GM23248 (cell line): Measurements from ENCODE around the gene JMJD7. TPM values are rescaled to one million over a fixed set of nuclear protein-coding genes. Genes with fewer than 3 reads are reported as not detected.
A peak's percentile ranks its signal among the peaks of the same experiment; 100 is the strongest.

ENCODE experiments used
- DNase-seq: peaks from one replicate; pipeline ENCODE4 v3.0.0-alpha.2; 2015
- H2AFZ ChIP-seq: fragments of 200-600 bp; sonication (generic); 2 replicates; pipeline ENCODE4 v1.6.1; 2016; ENCODE audit warnings: antibody characterized with exemption
- H3F3A ChIP-seq: fragments of 200-600 bp; sonication (generic); 2 replicates; pipeline ENCODE4 v1.6.1; 2016; ENCODE audit warnings: mild to moderate bottlenecking, antibody characterized with exemption, mixed run types; ENCODE audit not compliant: insufficient read depth
- H3K27ac ChIP-seq: fragments of 200-600 bp; sonication (generic); 2 replicates; pipeline ENCODE4 v1.5.1; 2016; ENCODE audit warnings: mild to moderate bottlenecking
- H3K27me3 ChIP-seq: fragments of 200-600 bp; sonication (generic); replicated peaks from 2 replicates; pipeline ENCODE4 v1.6.1; 2016; ENCODE audit warnings: mild to moderate bottlenecking; ENCODE audit not compliant: insufficient read depth
- H3K36me3 ChIP-seq: fragments of 200-600 bp; sonication (generic); 2 replicates; pipeline ENCODE4 v1.6.1; 2016; ENCODE audit warnings: low read depth, mild to moderate bottlenecking
- H3K4me1 ChIP-seq: fragments of 200-600 bp; sonication (generic); 2 replicates; pipeline ENCODE4 v1.6.1; 2016; ENCODE audit warnings: mild to moderate bottlenecking; ENCODE audit not compliant: insufficient read depth
- H3K4me2 ChIP-seq: fragments of 200-600 bp; sonication (generic); one replicate; pipeline ENCODE4 v1.6.1; 2016; ENCODE audit warnings: mild to moderate bottlenecking; ENCODE audit not compliant: unreplicated experiment
- H3K4me3 ChIP-seq: fragments of 200-600 bp; sonication (generic); 2 replicates; pipeline ENCODE4 v1.5.1; 2016; ENCODE audit warnings: mild to moderate bottlenecking
- H3K79me2 ChIP-seq: fragments of 200-600 bp; sonication (generic); 2 replicates; pipeline ENCODE4 v1.6.1; 2016; ENCODE audit warnings: mild to moderate bottlenecking; ENCODE audit not compliant: insufficient read depth
- H3K9ac ChIP-seq: fragments of 200-600 bp; sonication (generic); 2 replicates; pipeline ENCODE4 v1.6.1; 2016; ENCODE audit warnings: mild to moderate bottlenecking
- H3K9me2 ChIP-seq: fragments of 200-600 bp; sonication (generic); 2 replicates; pipeline ENCODE4 v1.6.1; 2016; ENCODE audit warnings: mixed run types, mild to moderate bottlenecking, moderate library complexity; ENCODE audit not compliant: insufficient read depth
- H3K9me3 ChIP-seq: fragments of 200-600 bp; sonication (generic); one replicate; pipeline ENCODE4 v1.6.1; 2017; ENCODE audit warnings: low read depth
- H4K20me1 ChIP-seq: fragments of 200-600 bp; sonication (generic); 2 replicates; pipeline ENCODE4 v1.6.0; 2016; ENCODE audit not compliant: insufficient read depth
- EZH2 ChIP-seq: fragments of 200-600 bp; sonication (generic); IDR thresholded peaks from 2 replicates; pipeline ENCODE4 v1.6.1; 2018; ENCODE audit warnings: antibody characterized with exemption, mild to moderate bottlenecking; ENCODE audit not compliant: insufficient read depth, poor library complexity, severe bottlenecking
- EZH2phosphoT487 ChIP-seq: fragments of 200-600 bp; sonication (generic); IDR thresholded peaks from 2 replicates; pipeline ENCODE4 v1.6.1; 2018; ENCODE audit warnings: antibody characterized with exemption, moderate library complexity, mild to moderate bottlenecking, low read depth; ENCODE audit not compliant: insufficient read depth
- WGBS, 2 experiments: methylation state at CpG; one replicate each; pipeline ENCODE4 v1.1.6; 2015 to 2017; ENCODE audit warnings: low lambda C conversion rate in 2 of 2, low coverage in 1 of 2; ENCODE audit errors: missing lambda C conversion rate in 2 of 2; 5-methylcytosine and 5-hydroxymethylcytosine counted together
- in situ Hi-C: fragments of 300-500 bp; cut with MboI; formaldehyde crosslinking; loops from 2 replicates; pipeline ENCODE4 v1.15.0; 2020
- polyA plus RNA-seq: library from polyadenylated mRNA; unstranded; fragments of >200 nt; fragmentation: Nextera tagmentation; extraction: Ambion mirVana; gene quantifications from 2 replicates; pipeline ENCODE4 v1.2.1, GENCODE V29; 2016
- total RNA-seq: library from RNA; depleted of rRNA; stranded (reverse); fragments of >200 nt; shearing (Covaris generic); gene quantifications from 2 replicates; pipeline ENCODE4 v1.2.3, GENCODE V29; 2014

JMJD7 gene
- total and polyA plus RNA-seq, 2 experiments from 2014 or later: 3.5 to 11.7 TPM

GRCh38 chr15:41801850-41802455 is 25.9 kb upstream of the JMJD7 start:
- Histone ChIP-seq H3K9ac (no peak overlapping the region), H3K27me3 (no peaks in the 10 kb centered on the region), H3K4me1 (peaks cover 28% of the 10 kb centered on the region), H3F3A (peaks cover 22% of the 10 kb centered on the region), H3K9me3 (no peaks in the 10 kb centered on the region), H3K4me3 (no peak overlapping the region), H4K20me1 (no peaks in the 10 kb centered on the region), H2AFZ (no peak overlapping the region), H3K4me2 (peak overlapping the region; percentile 40), H3K79me2 (peaks cover 50% of the 10 kb centered on the region), H3K9me2 (no peaks in the 10 kb centered on the region), H3K36me3 (no peaks in the 10 kb centered on the region), H3K27ac (peak overlapping the region; percentile 44)
- TF ChIP-seq EZH2phosphoT487: no peak
- no peak for TF ChIP-seq EZH2
- in situ Hi-C loops: no loop called here
- WGBS, 2 experiments: 89 to 91% methylated on average over 3 of the region's 3 CpGs
- DNase-seq: peak; percentile 71

GRCh38 chr15:41804361-41804760 is 23.5 kb upstream of the JMJD7 start:
- in situ Hi-C loops: no loop called here
- TF ChIP-seq EZH2phosphoT487 (no peak), EZH2 (no peak)

GRCh38 chr15:41804916-41805666 is 22.8 kb upstream of the JMJD7 start:
- TF ChIP-seq EZH2: no peak
- TF ChIP-seq EZH2phosphoT487: no peak
- no peaks in the 10 kb centered on the region for H4K20me1 ChIP-seq
- no peak for DNase-seq

More at GRCh38 chr15:41804361-41804760, 23.5 kb upstream of the JMJD7 start:
- H3K79me2 ChIP-seq: peaks cover 32% of the 10 kb centered on the region
- no peaks in the 10 kb centered on the region for H4K20me1 ChIP-seq
- no peaks in the 10 kb centered on the region for H3K27me3 ChIP-seq
- DNase-seq: no peak
- peaks cover 17% of the 10 kb centered on the region for H3F3A ChIP-seq
- H3K4me1 ChIP-seq: peaks cover 20% of the 10 kb centered on the region
- no peaks in the 10 kb centered on the region for H3K9me3 ChIP-seq
- 89 to 100% methylated on average over 2 of the region's 2 CpGs for WGBS, 2 experiments
- no peaks in the 10 kb centered on the region for H3K36me3 ChIP-seq
- no peak overlapping the region for H3K27ac ChIP-seq
- no peak overlapping the region for H3K4me3 ChIP-seq
- H3K9me2 ChIP-seq: no peaks in the 10 kb centered on the region
- no peak overlapping the region for H2AFZ ChIP-seq
- no peak overlapping the region for H3K9ac ChIP-seq
- H3K4me2 ChIP-seq: no peak overlapping the region

GRCh38 chr15:41805711-41806110 is 22.2 kb upstream of the JMJD7 start:
- 82% methylated on average over 3 of the region's 3 CpGs for WGBS, 2 experiments
- peaks cover 25% of the 10 kb centered on the region for H3K79me2 ChIP-seq

More at GRCh38 chr15:41804916-41805666, 22.8 kb upstream of the JMJD7 start:
- no peaks in the 10 kb centered on the region for H3K27me3 ChIP-seq
- H3K4me1 ChIP-seq: peaks cover 19% of the 10 kb centered on the region
- H3K79me2 ChIP-seq: peaks cover 25% of the 10 kb centered on the region
- no peaks in the 10 kb centered on the region for H3K9me3 ChIP-seq
- 96 to 97% methylated on average over 8 of the region's 8 CpGs for WGBS, 2 experiments
- H3K4me3 ChIP-seq: no peak overlapping the region
- no peak overlapping the region for H3K4me2 ChIP-seq
- H3K9me2 ChIP-seq: no peaks in the 10 kb centered on the region
- no peak overlapping the region for H3K27ac ChIP-seq
- H3K36me3 ChIP-seq: no peaks in the 10 kb centered on the region
- no peak overlapping the region for H2AFZ ChIP-seq
- H3F3A ChIP-seq: peaks cover 10% of the 10 kb centered on the region
- in situ Hi-C loops: no loop called here
- H3K9ac ChIP-seq: no peak overlapping the region

More at GRCh38 chr15:41805711-41806110, 22.2 kb upstream of the JMJD7 start:
- Histone ChIP-seq H3K9ac (no peak overlapping the region), H3K9me3 (no peaks in the 10 kb centered on the region), H3K27ac (no peak overlapping the region), H3K4me1 (peaks cover 19% of the 10 kb centered on the region), H3F3A (peaks cover 10% of the 10 kb centered on the region; the same call in 1 of the 2 replicates), H4K20me1 (no peaks in the 10 kb centered on the region), H3K4me2 (no peak overlapping the region), H3K9me2 (no peaks in the 10 kb centered on the region), H3K36me3 (no peaks in the 10 kb centered on the region), H3K4me3 (no peak overlapping the region), H2AFZ (no peak overlapping the region), H3K27me3 (no peaks in the 10 kb centered on the region)
- no peak for TF ChIP-seq EZH2phosphoT487
- no peak for TF ChIP-seq EZH2
- DNase-seq: no peak
- in situ Hi-C loops: no loop called here
